Astrocyte (in vitro differentiated cells and primary cell): ENCODE data around the gene INO80B.

Experiments used
- CTCF ChIP-seq: IDR thresholded peaks from 2 replicates; pipeline ENCODE4 v1.5.1; 2011; ENCODE audit warnings: low read depth, mild to moderate bottlenecking, inconsistent platforms, low read length, moderate library complexity; ENCODE audit not compliant: insufficient read depth
- EZH2 ChIP-seq: IDR thresholded peaks from 2 replicates; pipeline ENCODE4 v1.6.1; 2012; ENCODE audit warnings: mild to moderate bottlenecking, low read length, inconsistent platforms; ENCODE audit not compliant: insufficient read depth

GRCh38 chr2:74450570-74451190 lies 4.2 kb upstream of the INO80B start:
- TF ChIP-seq CTCF = no peak
- no peak for TF ChIP-seq EZH2
